Nephron (organoid): ENCODE measurements around the gene ANKK1.

Source experiments
- H3K27ac Mint-ChIP-seq, 3 experiments: 2 replicates each; pipeline ENCODE4 v1.8.0; 2020; ENCODE audit warnings: mixed read lengths in 3 of 3, mild to moderate bottlenecking in 2 of 3, moderate library complexity in 1 of 3
- H3K27me3 Mint-ChIP-seq: 2 replicates; pipeline ENCODE4 v1.8.0; 2021; ENCODE audit warnings: low read depth, mild to moderate bottlenecking, moderate library complexity, mixed read lengths
- H3K36me3 Mint-ChIP-seq: 2 replicates; pipeline ENCODE4 v1.8.0; 2020; ENCODE audit warnings: low read depth, mixed read lengths
- H3K4me1 Mint-ChIP-seq: 2 replicates; pipeline ENCODE4 v1.8.0; 2020; ENCODE audit warnings: mixed read lengths
- H3K4me3 Mint-ChIP-seq, 3 experiments: 2 replicates each; pipeline ENCODE4 v1.8.0; 2020; ENCODE audit warnings: mild to moderate bottlenecking in 3 of 3, mixed read lengths in 3 of 3, moderate library complexity in 2 of 3
- H3K9me3 Mint-ChIP-seq: 2 replicates; pipeline ENCODE4 v1.8.0; 2020; ENCODE audit warnings: mixed read lengths
- CTCF ChIP-seq, 3 experiments: fragments of 200-600 bp; sonication (generic); IDR thresholded peaks; one replicate each; pipeline ENCODE4 v1.5.0; 2021; ENCODE audit warnings: antibody characterized with exemption in 3 of 3; ENCODE audit not compliant: unreplicated experiment in 3 of 3

The ANKK1 gene

GRCh38 chr11:113349528-113349927 is 38.1 kb upstream of the ANKK1 start:
- Mint-ChIP-seq H3K9me3 (no peaks in the 10 kb centered on the region), H3K36me3 (peaks cover 38% of the 10 kb centered on the region), H3K4me1 (peaks cover 3% of the 10 kb centered on the region), H3K27ac (no peak overlapping the region), H3K27me3 (no peaks in the 10 kb centered on the region), H3K4me3 (no peak overlapping the region)
- TF ChIP-seq CTCF (IDR thresholded peaks at IDR 0.05; ENCODE audit: unreplicated experiment in 3 of 3): no peak

GRCh38 chr11:113350336-113351067 is 37.1 kb upstream of the ANKK1 start:
- Mint-ChIP-seq H3K4me3 (no peak overlapping the region), H3K36me3 (peaks cover 45% of the 10 kb centered on the region), H3K4me1 (peaks cover 3% of the 10 kb centered on the region), H3K27ac (no peak overlapping the region), H3K9me3 (peaks cover 3% of the 10 kb centered on the region), H3K27me3 (no peaks in the 10 kb centered on the region)
- no peak for TF ChIP-seq CTCF (IDR thresholded peaks at IDR 0.05; ENCODE audit: unreplicated experiment in 3 of 3)

GRCh38 chr11:113351068-113351450 is 36.5 kb upstream of the ANKK1 start:
- Mint-ChIP-seq H3K27ac (no peak overlapping the region), H3K36me3 (peaks cover 50% of the 10 kb centered on the region), H3K4me1 (no peaks in the 10 kb centered on the region), H3K4me3 (no peak overlapping the region), H3K27me3 (no peaks in the 10 kb centered on the region), H3K9me3 (peaks cover 9% of the 10 kb centered on the region)
- no peak for TF ChIP-seq CTCF (IDR thresholded peaks at IDR 0.05; ENCODE audit: unreplicated experiment in 3 of 3)

GRCh38 chr11:113351480-113351879 is 36.1 kb upstream of the ANKK1 start:
- peaks cover 55% of the 10 kb centered on the region for H3K36me3 Mint-ChIP-seq
- no peak for TF ChIP-seq CTCF (IDR thresholded peaks at IDR 0.05; ENCODE audit: unreplicated experiment in 3 of 3)
- no peak overlapping the region for H3K4me3 Mint-ChIP-seq
- H3K9me3 Mint-ChIP-seq: peaks cover 11% of the 10 kb centered on the region
- no peak overlapping the region for H3K27ac Mint-ChIP-seq
- H3K27me3 Mint-ChIP-seq: no peaks in the 10 kb centered on the region
- no peaks in the 10 kb centered on the region for H3K4me1 Mint-ChIP-seq

- Mint-ChIP-seq H3K4me3 (no peak overlapping the region), H3K9me3 (peaks cover 21% of the 10 kb centered on the region), H3K27ac (no peak overlapping the region), H3K36me3 (peaks cover 89% of the 10 kb centered on the region), H3K4me1 (no peaks in the 10 kb centered on the region), H3K27me3 (no peaks in the 10 kb centered on the region)
- no peak for TF ChIP-seq CTCF (IDR thresholded peaks at IDR 0.05; ENCODE audit: unreplicated experiment in 3 of 3)
Observed at GRCh38 chr11:113356203-113356602, 31.4 kb upstream of the ANKK1 start.

GRCh38 chr11:113363406-113363805 is 24.2 kb upstream of the ANKK1 start:
- Mint-ChIP-seq H3K9me3 (no peaks in the 10 kb centered on the region), H3K36me3 (peaks cover 46% of the 10 kb centered on the region), H3K4me3 (no peak overlapping the region), H3K27me3 (no peaks in the 10 kb centered on the region), H3K4me1 (no peaks in the 10 kb centered on the region), H3K27ac (no peak overlapping the region)
- no peak for TF ChIP-seq CTCF (IDR thresholded peaks at IDR 0.05; ENCODE audit: unreplicated experiment in 3 of 3)
